NCI-H1048 (cell line): ENCODE results near the gene RPL28.
"Not testable (repeated sequence)": the region's sequence is repeated elsewhere in the genome, so short reads cannot be mapped to it uniquely, and the experiment has no call there.

ENCODE experiments used
- DNase-seq: peaks from one replicate; lab custom pipeline; 2025; lab: John Stamatoyannopoulos, UW

Gene RPL28

DNA sequence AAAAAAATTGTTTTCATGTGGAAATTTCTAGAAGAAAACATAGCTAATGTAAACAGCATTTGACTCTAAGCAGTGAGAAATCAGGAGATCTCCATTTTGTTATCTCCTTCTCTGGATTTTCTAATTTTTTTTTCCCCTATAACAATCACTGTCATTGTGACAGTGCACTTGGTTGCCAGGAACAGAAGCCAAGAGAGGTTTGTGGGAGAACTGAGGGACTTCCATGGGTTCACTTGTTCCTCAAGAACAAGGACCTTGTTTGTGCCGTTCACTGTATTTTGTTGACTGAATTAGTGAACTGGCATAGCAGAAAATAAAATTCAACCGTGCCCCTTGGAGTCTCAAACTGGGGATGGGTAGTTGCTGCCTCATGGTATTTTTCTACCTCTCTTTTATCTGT is 40.3 kb downstream of the RPL28 start:
- no peak for DNase-seq

DNA sequence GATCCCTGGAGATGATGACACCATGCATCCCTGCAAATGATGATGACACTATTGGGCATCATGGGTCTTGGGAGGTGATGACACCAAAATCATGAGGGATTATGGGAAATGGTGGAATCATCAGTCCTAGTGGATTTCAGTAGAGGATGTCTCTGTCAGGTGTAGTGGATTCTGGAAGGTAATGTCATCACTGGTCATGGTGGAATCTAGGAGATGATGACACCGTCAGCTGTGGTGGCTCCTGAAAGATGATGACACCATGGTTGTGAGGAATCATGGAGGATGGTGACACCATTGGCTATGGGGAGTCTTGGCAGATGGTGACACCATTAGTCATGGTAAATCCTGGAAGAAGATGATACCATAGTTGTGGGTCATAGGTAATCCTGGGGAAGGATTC is 45.5 kb downstream of the RPL28 start:
- no peak for DNase-seq

GRCh38 chr19:55432241-55432959 is 46.7 kb downstream of the RPL28 start:
- no peak for DNase-seq

GRCh38 chr19:55433292-55433691 is 47.6 kb downstream of the RPL28 start:
- DNase-seq: no peak

DNA sequence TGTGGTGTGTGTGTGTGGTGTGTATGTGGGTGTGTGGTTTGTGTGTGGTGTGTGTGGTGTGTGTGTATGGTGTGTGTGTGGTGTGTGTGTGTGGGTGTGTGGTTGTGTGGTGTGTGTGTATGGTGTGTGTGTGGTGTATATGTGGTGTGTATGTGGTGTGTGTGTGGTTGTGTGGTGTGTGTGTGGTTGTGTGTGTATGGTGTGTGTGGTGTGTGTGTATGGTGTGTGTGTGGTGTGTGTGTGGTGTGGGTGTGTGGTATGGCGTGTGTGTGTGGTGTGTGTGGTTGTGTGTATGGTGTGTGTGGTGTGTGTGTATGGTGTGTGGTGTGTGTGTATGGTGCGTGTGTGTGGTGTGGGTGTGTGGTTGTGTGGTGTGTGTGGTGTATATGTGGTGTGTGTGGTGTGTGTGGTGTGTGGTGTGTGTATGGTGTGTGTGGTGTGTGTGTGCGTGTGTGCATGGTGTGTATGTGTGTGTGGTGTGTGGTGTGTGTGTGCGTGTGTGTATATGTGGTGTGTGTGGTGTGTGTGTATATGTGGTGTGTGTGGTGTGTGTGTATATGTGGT is 48.7 kb downstream of the RPL28 start:
- DNase-seq: no peak

GRCh38 chr19:55435020-55435419 is 49.3 kb downstream of the RPL28 start:
- DNase-seq: no peak

GRCh38 chr19:55436847-55437246 is 51.1 kb downstream of the RPL28 start:
- DNase-seq: no peak

DNA sequence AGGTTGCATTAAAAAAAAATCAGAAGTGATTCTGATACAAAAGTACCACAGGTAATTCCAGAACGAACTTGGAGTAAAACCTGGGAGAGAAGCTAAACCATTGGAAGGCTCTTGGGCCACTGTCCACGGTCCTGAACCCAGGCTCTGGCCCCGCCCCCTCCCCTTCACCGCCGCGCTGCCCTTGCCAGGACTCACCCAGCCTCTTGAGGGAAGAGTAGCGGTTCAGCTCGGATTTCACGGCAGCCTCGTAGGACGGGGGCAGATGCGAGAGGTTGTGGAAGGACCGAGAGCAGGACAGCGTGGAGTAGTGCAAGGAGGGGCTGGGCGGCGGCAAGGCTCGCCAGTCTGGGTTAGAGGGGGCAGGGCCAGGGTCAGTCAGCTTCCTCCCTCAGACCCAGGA is 51.7 kb downstream of the RPL28 start:
- peak; percentile 39 for DNase-seq

GRCh38 chr19:55439052-55439451 is 53.3 kb downstream of the RPL28 start:
- no peak for DNase-seq

- no peak for DNase-seq
Measured at GRCh38 chr19:55440411-55441105, 54.8 kb downstream of the RPL28 start.

DNA sequence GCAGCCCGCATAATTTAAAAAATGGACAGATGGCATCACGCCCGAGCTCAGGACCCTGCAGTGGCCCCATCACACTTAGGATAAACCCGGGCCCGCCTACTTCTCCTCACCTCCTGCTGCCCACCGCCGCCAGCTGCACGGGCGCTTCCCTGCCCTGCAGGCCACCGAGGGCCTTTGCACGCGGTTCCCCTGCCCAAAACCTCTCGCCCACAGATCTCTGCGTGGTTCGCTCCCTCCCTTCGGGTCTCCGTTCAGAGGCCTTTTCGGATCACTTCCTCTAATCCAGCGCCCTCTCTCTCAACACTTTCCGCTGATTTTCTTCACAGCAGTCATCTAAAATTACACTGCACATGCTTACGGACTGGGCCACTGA is 55.6 kb downstream of the RPL28 start:
- no peak for DNase-seq

- DNase-seq: no peak
Measured at GRCh38 chr19:55441692-55442321, 56.1 kb downstream of the RPL28 start.

GRCh38 chr19:55442372-55442961 is 56.7 kb downstream of the RPL28 start:
- DNase-seq: no peak

DNA sequence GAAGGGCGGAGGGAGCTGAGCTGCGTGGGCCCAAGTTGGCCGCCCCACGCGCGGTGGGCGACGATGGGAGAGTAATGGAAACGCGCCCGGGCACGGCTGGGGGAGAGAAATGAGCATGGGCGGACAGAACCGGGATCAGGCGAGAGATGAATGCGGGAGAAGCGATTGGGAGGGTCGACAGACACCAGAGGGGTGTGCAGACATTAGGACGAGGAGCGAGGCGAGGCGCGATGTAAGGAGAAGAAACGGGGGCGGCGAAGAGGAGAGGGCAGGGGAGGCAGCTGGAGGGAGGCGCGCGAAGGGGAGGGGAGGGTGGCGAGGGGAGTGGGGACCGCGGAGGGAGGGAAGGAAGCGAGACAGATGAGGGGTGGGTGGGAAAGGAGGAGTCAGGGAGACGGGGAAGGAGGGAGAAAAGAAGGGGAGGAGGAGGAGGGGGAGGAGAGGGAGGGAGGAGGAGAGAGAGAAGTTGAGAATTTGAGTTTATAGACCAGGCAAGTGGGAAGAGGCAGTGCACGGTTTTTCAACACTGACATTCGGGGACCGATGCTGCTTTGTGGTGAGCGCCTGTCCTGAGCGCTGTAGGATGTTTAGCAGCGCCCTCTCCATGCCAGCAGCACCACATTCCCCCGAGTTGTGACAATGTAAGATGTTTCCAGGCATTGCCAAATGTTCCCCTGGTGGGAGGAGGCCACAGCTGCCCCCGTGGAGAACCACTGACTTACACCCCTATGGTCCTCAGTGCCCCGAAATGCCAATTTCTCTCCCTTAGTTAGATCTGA is 57.5 kb downstream of the RPL28 start, which contains the start of gene SHISA7:
Gene SHISA7 (minus strand): TSS at position 256 of the 779 bp plus-strand sequence. CDS start 437 bp downstream, outside the sequence.
- DNase-seq: no peak

GRCh38 chr19:55443824-55444480 is 58.2 kb downstream of the RPL28 start:
- DNase-seq: no peak

GRCh38 chr19:55444646-55445045 is 58.9 kb downstream of the RPL28 start:
- DNase-seq: no peak

GRCh38 chr19:55446060-55446459 is 60.3 kb downstream of the RPL28 start:
- no peak for DNase-seq

DNA sequence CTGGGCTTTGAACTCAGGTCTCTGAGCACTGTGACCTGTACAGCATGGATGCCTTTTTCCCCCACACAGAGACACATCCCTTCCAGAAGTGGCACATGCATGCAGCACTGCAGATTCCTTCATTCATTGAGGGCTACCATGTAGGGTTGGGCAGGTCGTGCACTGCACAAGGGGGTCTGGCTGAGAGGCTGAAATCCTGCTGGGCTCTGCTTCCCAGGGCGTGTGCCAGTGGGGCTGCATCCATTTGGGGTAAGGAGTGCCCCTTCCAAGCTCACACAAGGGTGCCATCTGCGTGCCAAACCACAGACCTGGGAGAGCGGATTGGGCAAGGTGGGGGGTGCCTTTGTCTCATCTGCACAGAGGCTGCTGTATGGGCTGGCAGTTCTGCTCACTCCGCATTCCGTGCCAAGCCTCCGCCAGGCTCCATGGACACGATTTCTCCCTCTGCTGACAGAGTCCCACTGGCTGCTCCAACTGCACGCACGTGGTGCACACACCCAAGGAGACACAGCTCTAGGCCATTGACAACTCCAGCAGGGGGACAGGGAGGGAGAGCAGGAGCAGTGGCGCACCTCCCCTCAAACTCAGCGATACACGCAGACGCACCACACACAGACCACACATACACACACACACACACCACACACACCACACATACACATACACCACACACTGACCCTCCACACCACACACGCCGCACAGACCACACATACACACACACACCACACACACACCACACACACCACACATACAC is 61.9 kb downstream of the RPL28 start:
- DNase-seq: no peak

DNA sequence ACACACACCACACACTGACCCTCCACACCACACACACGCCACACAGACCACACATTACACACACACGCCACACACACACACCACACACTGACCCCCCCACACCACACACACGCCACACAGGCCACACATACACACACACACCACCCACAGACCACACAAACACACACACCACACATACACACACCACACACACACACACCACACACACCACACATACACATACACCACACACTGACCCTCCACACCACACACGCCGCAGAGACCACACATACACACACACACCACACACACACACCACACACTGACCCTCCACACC is 62.4 kb downstream of the RPL28 start:
- DNase-seq: not testable (repeated sequence)

DNA sequence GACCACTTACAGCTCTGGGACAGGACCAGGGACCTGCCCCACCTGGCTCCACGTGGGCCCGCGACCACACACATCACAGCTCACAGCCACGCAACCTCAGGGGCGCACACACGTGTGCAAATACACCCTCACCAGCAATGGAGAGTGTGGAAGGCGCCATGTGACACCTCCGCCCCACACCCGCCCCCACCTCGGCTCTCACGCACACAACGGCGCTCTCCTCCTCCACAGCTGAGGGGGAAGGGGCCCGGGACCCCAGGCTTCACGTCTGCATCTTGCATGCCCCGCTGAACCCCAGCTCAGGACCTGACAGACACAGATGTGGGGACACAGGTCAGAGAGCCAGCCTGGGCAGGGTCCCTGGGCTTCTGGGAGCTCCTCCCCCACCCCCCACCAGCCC is 63.7 kb downstream of the RPL28 start:
- DNase-seq: no peak
